SK-N-SH (cell line): ENCODE results near the gene LINC00237.

Source experiments
- ELF1 ChIP-seq: IDR thresholded peaks from 2 replicates; pipeline ENCODE4 v1.4.0; 2012
- FOXM1 ChIP-seq: IDR thresholded peaks from 2 replicates; pipeline ENCODE4 v1.4.0; 2012; ENCODE audit warnings: low read depth, mild to moderate bottlenecking
- POLR2AphosphoS5 ChIP-seq: IDR thresholded peaks from 2 replicates; pipeline ENCODE4 v1.6.1; 2012; ENCODE audit warnings: low read depth, low read length
- RXRA ChIP-seq: IDR thresholded peaks from 2 replicates; pipeline ENCODE4 v1.4.0; 2012; ENCODE audit warnings: low read depth, mild to moderate bottlenecking, borderline replicate concordance
- SMC3 ChIP-seq: IDR thresholded peaks from 2 replicates; pipeline ENCODE4 v1.6.1; 2012; ENCODE audit warnings: low read depth, low read length, improper control_type of control experiment
- TAF1 ChIP-seq: IDR thresholded peaks from 2 replicates; pipeline ENCODE4 v1.6.1; 2012; ENCODE audit warnings: low read depth, mild to moderate bottlenecking, low read length, moderate library complexity, borderline replicate concordance
- YY1 ChIP-seq: IDR thresholded peaks from 2 replicates; pipeline ENCODE4 v1.4.0; 2012; ENCODE audit warnings: low read depth, mild to moderate bottlenecking
- TF ChIP-seq, protein P1 (sequence below): fragments of 200-600 bp; sonication (generic); IDR thresholded peaks from 2 replicates; pipeline ENCODE4 v1.6.1; 2017; ENCODE audit warnings: antibody characterized with exemption, mild to moderate bottlenecking, moderate library complexity
- TF ChIP-seq, protein P2 (sequence below): IDR thresholded peaks from 2 replicates; pipeline ENCODE4 v1.4.0; 2012; ENCODE audit warnings: low read depth, borderline replicate concordance
- TF ChIP-seq, protein P3 (sequence below): IDR thresholded peaks from 2 replicates; pipeline ENCODE4 v1.6.1; 2012; ENCODE audit warnings: mild to moderate bottlenecking, low read depth, low read length, moderate library complexity

DNA sequence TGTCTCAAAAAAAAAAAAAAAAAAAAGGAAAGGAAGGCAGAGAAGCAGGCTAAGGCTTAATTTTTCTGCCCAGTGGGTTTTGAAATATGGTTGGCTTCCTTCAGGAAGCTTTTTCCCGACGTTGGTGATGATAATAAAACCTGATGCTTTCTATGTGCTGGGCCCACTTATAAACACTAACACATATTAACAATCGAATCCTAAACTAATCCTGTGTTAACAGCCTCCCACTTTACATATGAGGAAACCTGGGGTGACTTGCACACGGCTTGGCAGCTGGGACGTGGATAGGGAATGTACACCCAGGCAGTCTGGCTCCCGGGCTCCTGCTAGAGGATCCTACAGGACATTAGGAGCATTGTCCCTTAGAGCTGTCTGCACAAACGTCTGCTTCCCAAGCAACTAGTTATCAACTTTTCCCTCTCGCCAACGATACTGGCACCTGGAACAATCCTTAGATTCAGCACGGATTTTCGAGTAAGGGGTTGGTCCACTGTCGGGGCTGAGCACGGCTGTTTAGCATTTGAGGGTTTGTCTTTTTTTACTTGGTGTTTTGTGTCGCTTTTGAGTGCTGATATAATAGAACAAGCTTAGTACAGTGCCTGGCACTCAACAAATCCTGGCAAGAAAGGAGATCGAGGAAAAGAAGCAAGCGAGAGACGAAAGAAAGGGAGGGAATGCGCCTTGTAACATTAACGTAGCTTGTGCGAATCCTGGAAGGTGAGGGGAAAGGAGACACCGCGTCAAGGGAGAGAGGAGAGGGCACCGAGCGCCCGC, 19.1 kb upstream of the LINC00237 start:
- TF ChIP-seq TAF1: no peak
- TF ChIP-seq, protein P1, sequence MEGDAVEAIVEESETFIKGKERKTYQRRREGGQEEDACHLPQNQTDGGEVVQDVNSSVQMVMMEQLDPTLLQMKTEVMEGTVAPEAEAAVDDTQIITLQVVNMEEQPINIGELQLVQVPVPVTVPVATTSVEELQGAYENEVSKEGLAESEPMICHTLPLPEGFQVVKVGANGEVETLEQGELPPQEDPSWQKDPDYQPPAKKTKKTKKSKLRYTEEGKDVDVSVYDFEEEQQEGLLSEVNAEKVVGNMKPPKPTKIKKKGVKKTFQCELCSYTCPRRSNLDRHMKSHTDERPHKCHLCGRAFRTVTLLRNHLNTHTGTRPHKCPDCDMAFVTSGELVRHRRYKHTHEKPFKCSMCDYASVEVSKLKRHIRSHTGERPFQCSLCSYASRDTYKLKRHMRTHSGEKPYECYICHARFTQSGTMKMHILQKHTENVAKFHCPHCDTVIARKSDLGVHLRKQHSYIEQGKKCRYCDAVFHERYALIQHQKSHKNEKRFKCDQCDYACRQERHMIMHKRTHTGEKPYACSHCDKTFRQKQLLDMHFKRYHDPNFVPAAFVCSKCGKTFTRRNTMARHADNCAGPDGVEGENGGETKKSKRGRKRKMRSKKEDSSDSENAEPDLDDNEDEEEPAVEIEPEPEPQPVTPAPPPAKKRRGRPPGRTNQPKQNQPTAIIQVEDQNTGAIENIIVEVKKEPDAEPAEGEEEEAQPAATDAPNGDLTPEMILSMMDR: peak; percentile 20; the same call in 1 of the 2 replicates
- no peak for TF ChIP-seq YY1
- TF ChIP-seq RXRA: no peak
- TF ChIP-seq, protein P2, sequence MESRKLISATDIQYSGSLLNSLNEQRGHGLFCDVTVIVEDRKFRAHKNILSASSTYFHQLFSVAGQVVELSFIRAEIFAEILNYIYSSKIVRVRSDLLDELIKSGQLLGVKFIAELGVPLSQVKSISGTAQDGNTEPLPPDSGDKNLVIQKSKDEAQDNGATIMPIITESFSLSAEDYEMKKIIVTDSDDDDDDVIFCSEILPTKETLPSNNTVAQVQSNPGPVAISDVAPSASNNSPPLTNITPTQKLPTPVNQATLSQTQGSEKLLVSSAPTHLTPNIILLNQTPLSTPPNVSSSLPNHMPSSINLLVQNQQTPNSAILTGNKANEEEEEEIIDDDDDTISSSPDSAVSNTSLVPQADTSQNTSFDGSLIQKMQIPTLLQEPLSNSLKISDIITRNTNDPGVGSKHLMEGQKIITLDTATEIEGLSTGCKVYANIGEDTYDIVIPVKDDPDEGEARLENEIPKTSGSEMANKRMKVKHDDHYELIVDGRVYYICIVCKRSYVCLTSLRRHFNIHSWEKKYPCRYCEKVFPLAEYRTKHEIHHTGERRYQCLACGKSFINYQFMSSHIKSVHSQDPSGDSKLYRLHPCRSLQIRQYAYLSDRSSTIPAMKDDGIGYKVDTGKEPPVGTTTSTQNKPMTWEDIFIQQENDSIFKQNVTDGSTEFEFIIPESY: no peak
- TF ChIP-seq SMC3: no peak
- no peak for TF ChIP-seq FOXM1
- TF ChIP-seq ELF1: no peak
- TF ChIP-seq, protein P3, sequence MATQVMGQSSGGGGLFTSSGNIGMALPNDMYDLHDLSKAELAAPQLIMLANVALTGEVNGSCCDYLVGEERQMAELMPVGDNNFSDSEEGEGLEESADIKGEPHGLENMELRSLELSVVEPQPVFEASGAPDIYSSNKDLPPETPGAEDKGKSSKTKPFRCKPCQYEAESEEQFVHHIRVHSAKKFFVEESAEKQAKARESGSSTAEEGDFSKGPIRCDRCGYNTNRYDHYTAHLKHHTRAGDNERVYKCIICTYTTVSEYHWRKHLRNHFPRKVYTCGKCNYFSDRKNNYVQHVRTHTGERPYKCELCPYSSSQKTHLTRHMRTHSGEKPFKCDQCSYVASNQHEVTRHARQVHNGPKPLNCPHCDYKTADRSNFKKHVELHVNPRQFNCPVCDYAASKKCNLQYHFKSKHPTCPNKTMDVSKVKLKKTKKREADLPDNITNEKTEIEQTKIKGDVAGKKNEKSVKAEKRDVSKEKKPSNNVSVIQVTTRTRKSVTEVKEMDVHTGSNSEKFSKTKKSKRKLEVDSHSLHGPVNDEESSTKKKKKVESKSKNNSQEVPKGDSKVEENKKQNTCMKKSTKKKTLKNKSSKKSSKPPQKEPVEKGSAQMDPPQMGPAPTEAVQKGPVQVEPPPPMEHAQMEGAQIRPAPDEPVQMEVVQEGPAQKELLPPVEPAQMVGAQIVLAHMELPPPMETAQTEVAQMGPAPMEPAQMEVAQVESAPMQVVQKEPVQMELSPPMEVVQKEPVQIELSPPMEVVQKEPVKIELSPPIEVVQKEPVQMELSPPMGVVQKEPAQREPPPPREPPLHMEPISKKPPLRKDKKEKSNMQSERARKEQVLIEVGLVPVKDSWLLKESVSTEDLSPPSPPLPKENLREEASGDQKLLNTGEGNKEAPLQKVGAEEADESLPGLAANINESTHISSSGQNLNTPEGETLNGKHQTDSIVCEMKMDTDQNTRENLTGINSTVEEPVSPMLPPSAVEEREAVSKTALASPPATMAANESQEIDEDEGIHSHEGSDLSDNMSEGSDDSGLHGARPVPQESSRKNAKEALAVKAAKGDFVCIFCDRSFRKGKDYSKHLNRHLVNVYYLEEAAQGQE: no peak
- TF ChIP-seq POLR2AphosphoS5: no peak
